ENCODE results near the gene FUT7. TPM values are rescaled to one million over a fixed set of nuclear protein-coding genes. Genes with fewer than 3 reads are reported as not detected.
A peak's percentile ranks its signal among the peaks of the same experiment; 100 is the strongest.

The FUT7 gene
- total RNA-seq, 4 donors from 2014 or later = not detected

- H3K9me3 ChIP-seq = no peaks in the 10 kb centered on the region
- no peak for DNase-seq
- intact Hi-C loops (cut with DNase I) = no loop called here
- peaks cover 6 to 19% of the 10 kb centered on the region in 2 donors for H3K4me1 ChIP-seq
- peak overlapping the region in 1 of 3 donors; percentile 3 for H3K4me3 ChIP-seq (replicated peaks in 1 of 3)
- no peak for TF ChIP-seq POLR2A (IDR thresholded peaks at IDR 0.05)
- TF ChIP-seq CTCF (IDR thresholded peaks at IDR 0.05) = no peak
- H3K27me3 ChIP-seq = peaks cover 15% of the 10 kb centered on the region
- peak overlapping the region in 1 of 3 donors; percentile 48 for H3K27ac ChIP-seq
- peaks cover 0 to 8% of the 10 kb centered on the region in 2 donors for H3K36me3 ChIP-seq
- 86 to 87% methylated on average over 10 of the region's 12 CpGs for WGBS, 2 donors
Measured at GRCh38 chr9:137044037-137044436, 12.1 kb upstream of the FUT7 start.

GRCh38 chr9:137042751-137043727 is 11.2 kb upstream of the FUT7 start:
- WGBS, 2 donors = 71 to 80% methylated on average over 7 to 11 of the region's 36 CpGs
- TF ChIP-seq CTCF (IDR thresholded peaks at IDR 0.05) (no peak), POLR2A (IDR thresholded peaks at IDR 0.05) (no peak)
- Histone ChIP-seq H3K36me3 (peaks cover 0 to 8% of the 10 kb centered on the region in 2 donors), H3K27me3 (peaks cover 5% of the 10 kb centered on the region), H3K9me3 (no peaks in the 10 kb centered on the region), H3K4me1 (peaks cover 6 to 19% of the 10 kb centered on the region in 2 donors), H3K27ac (peak overlapping the region in 1 of 3 donors; percentile 48), H3K4me3 (replicated peaks in 1 of 3) (no peak overlapping the region)
- DNase-seq = no peak
- intact Hi-C loops (cut with DNase I) = no loop called here

- H3K4me1 ChIP-seq = peaks cover 2 to 15% of the 10 kb centered on the region in 2 donors
- H3K27me3 ChIP-seq = no peaks in the 10 kb centered on the region
- TF ChIP-seq CTCF (IDR thresholded peaks at IDR 0.05) = no peak
- TF ChIP-seq POLR2A (IDR thresholded peaks at IDR 0.05) = no peak
- H3K9me3 ChIP-seq = no peaks in the 10 kb centered on the region
- intact Hi-C loops (cut with DNase I) = no loop called here
- no peak overlapping the region for H3K4me3 ChIP-seq (replicated peaks in 1 of 3)
- peaks cover 0 to 8% of the 10 kb centered on the region in 2 donors for H3K36me3 ChIP-seq
- no peak overlapping the region for H3K27ac ChIP-seq
- WGBS, 2 donors = 59 to 80% methylated on average over 1 to 12 of the region's 16 CpGs
- DNase-seq = no peak
Measured at GRCh38 chr9:137041124-137041523, 9.2 kb upstream of the FUT7 start.

GRCh38 chr9:137040568-137040967 is 8.7 kb upstream of the FUT7 start:
- peaks cover 0 to 8% of the 10 kb centered on the region in 2 donors for H3K36me3 ChIP-seq
- H3K4me3 ChIP-seq (replicated peaks in 1 of 3) = no peak overlapping the region
- no peaks in the 10 kb centered on the region for H3K9me3 ChIP-seq
- WGBS, 2 donors = 88 to 89% methylated on average over 12 to 22 of the region's 23 CpGs
- intact Hi-C loops (cut with DNase I) = no loop called here
- no peak for DNase-seq
- no peak overlapping the region for H3K27ac ChIP-seq
- H3K27me3 ChIP-seq = no peaks in the 10 kb centered on the region
- no peak for TF ChIP-seq POLR2A (IDR thresholded peaks at IDR 0.05)
- no peak for TF ChIP-seq CTCF (IDR thresholded peaks at IDR 0.05)
- peaks cover under 1 to 17% of the 10 kb centered on the region in 2 donors for H3K4me1 ChIP-seq

Measured in thyroid gland (tissue), 4 donors.